DMS53 treated with DMSO at 0.1 percent for 48 hours (cell line): ENCODE data around the gene NUDT4.

Experiments
- DNase-seq: peaks from one replicate; lab custom pipeline; 2025; ENCODE audit not compliant: unreplicated experiment; lab: John Stamatoyannopoulos, UW

The NUDT4 gene

GRCh38 chr12:93377252-93378195 lies at the start of gene NUDT4:
Gene NUDT4 (plus strand): TSS chr12:93377925. CDS start chr12:93378323, 398 bp downstream.
- peak; percentile 87 for DNase-seq

- no peak for DNase-seq
Observed at GRCh38 chr12:93333054-93333453, 44.7 kb upstream of the NUDT4 start.

- DNase-seq, result no peak
Observed at GRCh38 chr12:93333828-93334227, 43.9 kb upstream of the NUDT4 start.

- DNase-seq, result no peak
Observed at GRCh38 chr12:93335603-93336162, 42.0 kb upstream of the NUDT4 start.

GRCh38 chr12:93336291-93336741 lies 41.4 kb upstream of the NUDT4 start:
- no peak for DNase-seq

GRCh38 chr12:93338598-93338997 lies 39.1 kb upstream of the NUDT4 start:
- DNase-seq, result no peak

- DNase-seq, result no peak
Observed at GRCh38 chr12:93339695-93340094, 38.0 kb upstream of the NUDT4 start.

GRCh38 chr12:93341409-93342049 lies 36.2 kb upstream of the NUDT4 start:
- DNase-seq, result no peak

GRCh38 chr12:93347054-93347785 lies 30.5 kb upstream of the NUDT4 start:
- DNase-seq, result no peak

- no peak for DNase-seq
Observed at GRCh38 chr12:93348575-93349435, 28.9 kb upstream of the NUDT4 start.

GRCh38 chr12:93351726-93352125 lies 26.0 kb upstream of the NUDT4 start:
- DNase-seq, result no peak

GRCh38 chr12:93352321-93352720 lies 25.4 kb upstream of the NUDT4 start:
- DNase-seq, result no peak

GRCh38 chr12:93356214-93356613 lies 21.5 kb upstream of the NUDT4 start:
- no peak for DNase-seq

- DNase-seq, result no peak
Observed at GRCh38 chr12:93358058-93358457, 19.7 kb upstream of the NUDT4 start.

GRCh38 chr12:93358821-93359220 lies 18.9 kb upstream of the NUDT4 start:
- DNase-seq, result no peak

- DNase-seq, result no peak
Observed at GRCh38 chr12:93360688-93361087, 17.0 kb upstream of the NUDT4 start.

- DNase-seq, result no peak
Observed at GRCh38 chr12:93361151-93361919, 16.4 kb upstream of the NUDT4 start.

GRCh38 chr12:93363841-93364297 lies 13.9 kb upstream of the NUDT4 start:
- DNase-seq, result no peak
